Measurements from ENCODE around the gene TTC31.
"Not testable (repeated sequence)": the region's sequence is repeated elsewhere in the genome, so short reads cannot be mapped to it uniquely, and the experiment has no call there.

The TTC31 gene

GRCh38 chr2:74482801-74483674 is at the start of gene TTC31, which contains the start of gene CCDC142:
TSS of gene TTC31 (plus strand) at chr2:74483081. CDS start at chr2:74483096, 15 bp downstream.
TSS of gene CCDC142 (minus strand) at chr2:74482998. CDS start at chr2:74482837, 161 bp downstream.
- intact Hi-C loops (cut with DNase I): loop anchor here (1.0 to 5.0 kb wide), 3 partner anchors 28 to 104 kb away; partner anchors contain the start of genes AUP1, HTRA2 and INO80B
- DNase-seq: peak; percentile 90 to 98 (median 96)

DNA sequence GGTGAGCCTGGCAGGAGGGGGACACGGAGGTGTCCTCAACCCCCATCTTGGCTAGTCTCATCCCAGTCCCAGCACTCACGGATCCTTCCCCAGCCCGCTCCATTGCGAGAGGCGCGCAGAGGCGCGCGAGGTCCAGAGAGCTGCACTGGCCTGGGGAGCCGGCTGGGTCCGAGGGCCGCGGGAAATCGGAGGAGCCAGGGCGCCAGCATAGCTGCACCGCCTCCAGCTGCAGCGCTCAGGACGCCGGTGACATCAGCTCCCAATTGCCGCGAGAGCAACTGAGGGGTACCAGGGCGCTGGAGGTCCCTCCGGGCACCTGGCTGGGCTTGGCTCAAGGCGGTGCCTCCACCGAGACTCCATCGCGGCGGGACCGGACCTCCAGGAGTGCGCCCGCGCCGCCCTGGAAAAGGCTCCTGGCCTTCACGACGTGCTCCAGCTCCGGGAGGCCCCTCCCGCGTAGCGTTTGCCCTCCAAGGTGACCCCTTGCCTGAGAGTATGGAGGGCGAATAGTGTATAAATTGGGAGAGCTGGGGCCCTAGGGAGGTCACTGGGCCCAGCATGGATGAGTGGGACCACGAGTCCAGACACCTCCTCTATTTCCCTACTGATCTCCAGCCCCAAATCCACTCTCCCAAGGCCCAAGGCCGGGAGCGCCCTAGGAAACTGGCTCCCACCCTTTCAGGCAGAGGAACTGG is 46.6 kb upstream of the TTC31 start:
- intact Hi-C loops (cut with DNase I): no loop called here
- peak in 1 of 42 donors; percentile 21 for DNase-seq

GRCh38 chr2:74436848-74437695 is 45.8 kb upstream of the TTC31 start:
- intact Hi-C loops (cut with DNase I): no loop called here
- DNase-seq: no peak

DNA sequence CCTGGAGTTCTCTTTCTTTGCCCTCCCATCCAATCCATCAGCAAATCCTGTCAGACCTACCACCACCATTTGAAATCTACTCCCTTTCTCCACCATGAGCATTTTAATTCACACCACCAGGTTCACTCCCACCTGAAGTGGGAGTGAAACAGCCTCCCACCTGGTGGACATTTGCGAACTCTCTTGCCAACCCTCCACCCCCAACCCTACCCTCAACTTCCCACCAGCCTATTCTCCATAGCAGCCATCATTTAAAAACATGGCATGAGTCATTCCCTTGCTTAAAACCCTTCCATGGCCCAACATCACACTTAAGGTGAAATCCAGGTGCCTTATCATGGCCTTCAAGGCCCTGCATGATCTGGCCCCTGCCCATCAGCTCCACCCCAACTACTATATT is 44.6 kb upstream of the TTC31 start:
- no peak for DNase-seq
- intact Hi-C loops (cut with DNase I): no loop called here

GRCh38 chr2:74439373-74439772 is 43.5 kb upstream of the TTC31 start:
- intact Hi-C loops (cut with DNase I): no loop called here
- peak in 1 of 42 donors; percentile 45 for DNase-seq

- peak; percentile 80 to 98 (median 93) for DNase-seq
Measured at GRCh38 chr2:74439803-74440377, 43.0 kb upstream of the TTC31 start.

DNA sequence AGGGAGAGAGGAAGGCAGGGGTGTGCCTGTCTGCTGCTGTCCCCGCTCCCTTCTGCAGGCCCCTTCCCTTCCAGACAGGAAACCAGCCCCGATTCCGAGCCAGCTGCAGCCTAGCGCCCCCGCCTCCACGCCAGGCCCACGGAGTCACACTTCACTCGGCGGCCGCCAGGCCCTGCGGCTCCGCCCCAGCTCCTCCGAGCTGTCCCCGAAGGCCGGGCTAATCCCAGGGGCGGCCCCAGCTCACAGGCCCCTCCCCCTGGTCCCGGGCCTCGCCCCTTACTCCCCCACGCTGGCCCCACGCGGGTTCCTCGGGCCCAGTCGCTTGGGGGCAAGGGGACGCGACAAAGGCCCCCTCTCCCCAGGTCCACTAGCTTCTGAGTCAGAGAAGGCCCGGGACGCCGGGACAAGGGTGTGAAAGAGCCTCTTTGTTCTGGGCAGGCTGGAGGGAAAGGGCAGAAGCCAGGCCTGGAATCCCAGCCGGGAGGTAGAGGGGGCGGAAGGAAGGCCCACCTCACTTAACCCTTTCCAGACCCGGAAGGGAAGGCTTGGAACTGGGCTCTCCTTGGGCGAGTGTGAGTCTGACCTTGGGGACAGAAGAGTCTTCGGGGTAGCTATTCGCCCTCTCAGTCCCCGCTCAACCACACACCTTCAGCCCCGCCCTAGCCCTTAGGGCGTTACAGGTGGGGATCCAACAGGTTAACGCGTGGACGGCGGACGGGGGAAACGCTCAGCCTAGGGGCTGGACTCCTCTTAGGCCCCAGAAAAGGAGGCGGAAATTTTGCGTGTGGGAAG is 42.3 kb upstream of the TTC31 start:
- intact Hi-C loops (cut with DNase I): loop anchor here (2.0 kb wide), 1 partner anchor 14 kb away; the partner anchor contains the start of gene INO80B

More at GRCh38 chr2:74439803-74440377, 43.0 kb upstream of the TTC31 start:
- intact Hi-C loops (cut with DNase I): loop anchor here (2.0 kb wide), 1 partner anchor 15 kb away; the partner anchor contains the start of gene INO80B

DNA sequence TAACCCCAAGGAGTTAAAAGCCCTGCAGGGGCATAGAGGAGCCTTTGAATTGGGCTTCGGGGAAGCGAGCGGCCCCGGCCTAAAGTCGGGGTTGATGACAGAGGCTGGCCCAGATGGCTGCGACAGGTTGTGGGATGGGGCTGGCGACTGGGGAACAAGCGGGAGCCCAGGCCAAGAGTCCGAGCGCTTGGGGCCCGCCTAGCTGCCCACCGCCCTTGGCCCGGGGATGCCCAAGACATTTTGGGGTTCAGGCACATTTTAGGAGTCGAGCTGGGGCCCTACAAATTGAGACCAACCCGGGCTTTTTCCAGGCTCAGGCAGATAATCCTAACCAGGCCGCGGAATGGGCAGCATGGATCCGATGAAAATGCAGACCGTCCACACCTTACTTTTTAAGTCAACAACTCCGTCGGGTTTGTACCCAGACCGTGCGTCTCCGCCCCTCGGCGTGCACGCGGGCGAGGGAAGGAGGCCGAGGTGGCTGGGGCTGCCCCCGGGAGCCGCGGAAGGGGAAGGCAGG is 41.7 kb upstream of the TTC31 start:
- intact Hi-C loops (cut with DNase I): loop anchor here (2.0 kb wide), 1 partner anchor 14 kb away; the partner anchor contains the start of gene INO80B
- peak in 18 of 42 donors; percentile 14 to 76 (median 49) for DNase-seq

More for the DNA sequence above, 42.3 kb upstream of the TTC31 start:
- DNase-seq: peak; percentile 76 to 97 (median 92)

DNA sequence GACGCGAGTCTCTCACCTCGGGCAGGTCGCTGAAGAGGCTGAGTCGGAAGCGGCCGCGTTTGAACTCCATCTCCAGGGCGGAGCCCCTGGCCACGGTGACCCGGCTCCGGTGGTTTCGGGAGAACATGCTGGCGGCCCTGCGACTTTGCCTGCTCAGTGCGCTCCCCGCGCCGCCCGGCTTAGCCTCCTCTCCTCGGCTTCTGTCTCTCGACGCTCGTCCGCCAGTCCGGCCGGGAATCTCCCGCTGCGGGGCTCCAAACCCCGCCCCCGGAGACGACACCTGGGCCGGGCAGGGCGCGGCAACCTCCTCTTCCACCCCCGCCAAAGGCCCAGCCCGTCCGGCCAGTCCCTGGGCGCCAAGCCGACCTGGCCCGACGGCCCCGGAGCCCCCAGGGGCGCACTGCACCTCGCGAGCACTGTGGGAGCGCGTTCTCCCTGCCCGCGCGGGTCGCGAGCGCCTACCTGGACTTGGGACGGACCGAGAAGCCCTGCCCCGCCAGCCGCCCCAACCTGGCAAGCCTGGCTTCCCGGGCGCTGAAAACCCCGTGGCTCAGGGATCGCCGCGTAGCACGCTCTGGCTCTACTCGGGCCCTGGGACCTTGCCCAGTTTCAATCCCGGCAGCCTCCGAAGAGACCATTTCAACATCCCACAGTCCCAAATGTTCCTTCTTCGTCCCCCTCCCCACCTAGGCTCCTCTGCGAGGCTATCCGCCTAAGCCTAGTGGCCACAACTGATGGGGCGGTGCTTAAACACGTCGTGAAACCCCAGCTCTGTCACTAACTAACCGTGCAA is 41.0 kb upstream of the TTC31 start, which contains the start of gene RTKN:
TSS of gene RTKN (minus strand) at position 248 of the 793 bp plus-strand sequence. CDS start at position 127, 121 bp downstream.
- DNase-seq: peak in 16 of 42 donors; percentile 24 to 75 (median 48)
- intact Hi-C loops (cut with DNase I): loop anchor here (2.0 kb wide), 1 partner anchor 13 kb away; the partner anchor contains the start of gene INO80B

- DNase-seq; intact Hi-C loops (cut with DNase I): not testable (repeated sequence)
Measured at GRCh38 chr2:74442483-74443297, 40.2 kb upstream of the TTC31 start.

DNA sequence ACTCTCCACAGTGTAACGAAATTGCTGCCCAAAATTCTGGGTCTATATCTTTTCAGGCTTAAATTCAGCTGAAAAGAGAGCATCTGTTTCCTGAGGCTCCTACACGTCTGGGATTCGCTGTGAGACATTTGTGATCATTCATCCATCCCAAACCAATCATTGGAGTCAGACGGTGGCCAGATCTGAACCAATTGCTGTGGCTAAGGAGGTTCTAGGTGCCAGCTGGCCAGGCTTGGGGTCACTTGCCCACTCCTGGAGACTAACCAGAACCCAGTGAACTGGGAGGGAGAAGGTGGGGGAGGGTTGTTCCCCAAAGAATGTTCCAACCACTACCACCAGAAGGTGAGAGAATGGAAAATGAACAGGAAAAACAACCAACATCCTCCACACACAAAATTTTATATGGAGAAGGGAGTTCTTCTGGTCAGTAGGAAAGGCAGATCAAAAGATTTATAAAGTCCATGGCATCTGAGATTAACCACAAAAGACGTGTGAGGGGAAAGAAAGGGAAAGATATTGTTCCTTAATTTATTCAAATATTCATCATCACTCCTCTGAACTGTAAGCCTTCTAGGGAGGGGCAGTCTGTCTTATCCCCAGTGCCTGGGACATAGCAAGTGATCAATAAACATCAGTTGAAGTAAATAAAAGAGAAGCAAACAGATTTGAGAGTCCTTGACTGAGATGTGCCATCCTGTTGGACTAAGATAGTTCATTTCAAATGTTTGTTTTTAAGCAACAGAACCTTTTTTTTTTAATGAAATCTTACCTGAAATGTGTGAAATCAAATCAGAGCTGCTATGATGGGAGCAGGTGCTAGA is 38.2 kb upstream of the TTC31 start:
- DNase-seq: no peak
- intact Hi-C loops (cut with DNase I): no loop called here

DNA sequence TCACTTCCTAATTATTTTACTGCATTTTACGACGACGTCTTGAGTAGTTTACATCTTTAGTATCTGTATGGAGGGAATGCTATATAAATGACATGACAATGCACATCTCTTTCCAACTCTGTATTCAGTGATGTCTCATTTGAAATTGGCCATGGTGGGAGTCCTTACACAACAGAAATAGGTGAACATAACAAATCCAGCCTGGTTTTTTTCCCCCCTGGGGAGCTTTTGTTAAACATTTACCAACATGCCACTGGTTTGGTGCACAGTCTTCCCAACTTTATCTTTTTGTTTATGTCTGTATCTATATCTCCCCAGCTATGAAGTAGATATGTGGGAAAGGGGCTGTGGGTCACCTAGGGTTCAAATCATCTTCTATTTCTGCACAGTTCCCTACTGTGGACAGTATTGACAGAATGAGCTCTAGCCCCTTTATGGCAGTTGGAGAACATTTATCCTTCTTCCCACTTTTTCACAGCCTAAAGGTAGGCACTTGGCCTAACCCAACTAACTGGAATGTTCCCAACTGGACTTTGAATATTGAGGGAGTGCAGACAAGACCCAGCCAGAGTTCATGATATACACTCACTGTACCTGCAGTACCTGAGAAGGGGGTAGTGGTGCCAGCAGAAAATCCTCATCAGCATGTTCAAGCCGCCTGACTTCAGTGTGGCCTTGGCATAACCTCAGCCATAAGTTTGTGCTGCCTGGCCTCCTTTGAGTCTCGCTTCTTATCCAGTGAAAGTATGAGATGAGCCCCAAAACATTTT is 35.5 kb upstream of the TTC31 start:
- no peak for DNase-seq
- intact Hi-C loops (cut with DNase I): no loop called here

DNA sequence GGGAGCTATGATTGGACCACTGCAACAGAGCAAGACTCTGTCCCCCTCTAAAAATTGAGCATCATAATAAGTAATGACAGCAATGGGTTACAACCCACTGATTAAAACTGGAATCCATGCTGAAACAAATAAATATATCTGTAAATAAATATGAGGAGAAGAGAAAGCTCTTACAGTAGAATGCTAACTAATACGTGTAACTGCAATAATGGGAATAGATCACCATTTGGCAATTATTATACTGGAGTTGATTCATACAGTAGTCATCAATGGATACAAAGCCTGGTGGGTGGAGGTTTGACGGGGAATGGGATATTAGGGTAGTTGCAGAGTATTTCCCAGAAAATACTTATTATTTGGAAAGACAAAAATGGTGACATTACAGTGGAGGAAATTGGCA is 34.1 kb upstream of the TTC31 start:
- DNase-seq: no peak
- intact Hi-C loops (cut with DNase I): no loop called here

All from head of caudate nucleus (tissue), 42 donors.